ENCODE measurements around the gene NCEH1.
"Not testable (repeated sequence)": the region's sequence is repeated elsewhere in the genome, so short reads cannot be mapped to it uniquely, and the experiment has no call there.

Gene NCEH1

GRCh38 chr3:172609750-172610149 is 101.1 kb downstream of the NCEH1 start:
- Histone ChIP-seq H3K9ac (ENCODE audit: low read length) (no peak overlapping the region), H3K27me3 (ENCODE audit: control insufficient read depth, insufficient read depth, low read length) (no peaks in the 10 kb centered on the region), H3K4me1 (ENCODE audit: control insufficient read depth, insufficient read depth, low read length) (no peaks in the 10 kb centered on the region), H3K36me3 (ENCODE audit: control insufficient read depth, insufficient read depth, low read length) (no peaks in the 10 kb centered on the region), H3K4me3 (ENCODE audit: low read length) (no peak overlapping the region), H3K27ac (ENCODE audit: low read depth, low read length) (no peak overlapping the region)

GRCh38 chr3:172608575-172608974 is 102.3 kb downstream of the NCEH1 start:
- no peak overlapping the region for H3K27ac ChIP-seq (ENCODE audit: low read depth, low read length)
- H3K36me3 ChIP-seq (ENCODE audit: control insufficient read depth, insufficient read depth, low read length) = no peaks in the 10 kb centered on the region
- no peaks in the 10 kb centered on the region for H3K27me3 ChIP-seq (ENCODE audit: control insufficient read depth, insufficient read depth, low read length)
- H3K9ac ChIP-seq (ENCODE audit: low read length) = no peak overlapping the region
- H3K4me3 ChIP-seq (ENCODE audit: low read length) = no peak overlapping the region
- H3K4me1 ChIP-seq (ENCODE audit: control insufficient read depth, insufficient read depth, low read length) = no peaks in the 10 kb centered on the region

GRCh38 chr3:172607305-172608121 is 103.4 kb downstream of the NCEH1 start:
- Histone ChIP-seq H3K9ac (ENCODE audit: low read length) (no peak overlapping the region), H3K36me3 (ENCODE audit: control insufficient read depth, insufficient read depth, low read length) (no peaks in the 10 kb centered on the region), H3K4me3 (ENCODE audit: low read length) (no peak overlapping the region), H3K4me1 (ENCODE audit: control insufficient read depth, insufficient read depth, low read length) (no peaks in the 10 kb centered on the region), H3K27me3 (ENCODE audit: control insufficient read depth, insufficient read depth, low read length) (no peaks in the 10 kb centered on the region), H3K27ac (ENCODE audit: low read depth, low read length) (peak overlapping the region; percentile 21)

DNA sequence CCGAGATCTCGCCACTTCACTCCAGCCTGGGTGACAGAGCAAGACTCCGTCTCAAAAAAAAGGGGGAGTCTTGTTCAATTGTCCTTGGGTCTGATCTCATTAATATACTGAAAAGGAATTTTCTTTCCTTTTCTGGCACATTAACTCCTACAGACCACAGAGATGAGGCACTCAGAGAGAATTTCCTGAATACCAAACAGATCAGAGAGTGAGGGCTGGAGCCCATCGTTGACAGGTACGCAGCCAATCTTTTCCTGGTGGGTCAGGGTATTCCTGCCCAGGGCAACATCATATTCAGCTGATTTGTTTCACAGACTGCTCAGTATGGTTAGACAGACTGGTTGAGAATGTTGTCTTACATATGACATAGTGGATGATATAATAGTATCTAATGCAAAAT is 104.8 kb downstream of the NCEH1 start:
- no peak overlapping the region for H3K4me3 ChIP-seq (ENCODE audit: low read length)
- no peaks in the 10 kb centered on the region for H3K27me3 ChIP-seq (ENCODE audit: control insufficient read depth, insufficient read depth, low read length)
- H3K4me1 ChIP-seq (ENCODE audit: control insufficient read depth, insufficient read depth, low read length) = no peaks in the 10 kb centered on the region
- no peak overlapping the region for H3K27ac ChIP-seq (ENCODE audit: low read depth, low read length)
- H3K9ac ChIP-seq (ENCODE audit: low read length) = no peak overlapping the region
- H3K36me3 ChIP-seq (ENCODE audit: control insufficient read depth, insufficient read depth, low read length) = no peaks in the 10 kb centered on the region

- Histone ChIP-seq H3K9ac (ENCODE audit: low read length) (no peak overlapping the region), H3K27me3 (ENCODE audit: control insufficient read depth, insufficient read depth, low read length) (no peaks in the 10 kb centered on the region), H3K4me1 (ENCODE audit: control insufficient read depth, insufficient read depth, low read length) (no peaks in the 10 kb centered on the region), H3K27ac (ENCODE audit: low read depth, low read length) (no peak overlapping the region), H3K4me3 (ENCODE audit: low read length) (no peak overlapping the region), H3K36me3 (ENCODE audit: control insufficient read depth, insufficient read depth, low read length) (no peaks in the 10 kb centered on the region)
Measured at GRCh38 chr3:172604895-172605646, 105.8 kb downstream of the NCEH1 start.

GRCh38 chr3:172601066-172601832 is 109.6 kb downstream of the NCEH1 start:
- Histone ChIP-seq H3K36me3 (ENCODE audit: control insufficient read depth, insufficient read depth, low read length) (no peaks in the 10 kb centered on the region), H3K4me3 (ENCODE audit: low read length) (no peak overlapping the region), H3K27me3 (ENCODE audit: control insufficient read depth, insufficient read depth, low read length) (no peaks in the 10 kb centered on the region), H3K9ac (ENCODE audit: low read length) (no peak overlapping the region), H3K4me1 (ENCODE audit: control insufficient read depth, insufficient read depth, low read length) (peaks cover 1% of the 10 kb centered on the region), H3K27ac (ENCODE audit: low read depth, low read length) (no peak overlapping the region)

DNA sequence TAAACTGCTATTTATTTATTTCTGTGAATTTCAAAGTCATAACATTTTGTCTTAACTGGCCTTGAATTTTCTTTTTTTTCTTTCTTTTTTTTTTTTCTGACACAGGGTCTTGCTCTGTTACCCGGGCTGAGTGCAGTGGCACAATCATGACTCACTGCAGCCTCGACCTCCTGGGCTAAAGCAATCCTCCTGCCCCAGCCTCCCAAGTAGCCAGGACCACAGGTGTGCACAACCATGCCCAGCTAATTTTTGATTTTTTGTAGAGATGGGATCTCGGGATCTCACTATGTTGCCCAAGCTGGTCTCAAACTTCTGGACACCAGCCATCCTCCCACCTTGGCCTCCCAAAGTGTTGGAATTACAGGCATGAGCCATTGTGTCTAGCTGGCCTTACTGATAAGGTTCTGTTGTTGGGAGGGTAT is 110.2 kb downstream of the NCEH1 start:
- H3K4me3 ChIP-seq (ENCODE audit: low read length) = no peak overlapping the region
- H3K27me3 ChIP-seq (ENCODE audit: control insufficient read depth, insufficient read depth, low read length) = no peaks in the 10 kb centered on the region
- no peaks in the 10 kb centered on the region for H3K36me3 ChIP-seq (ENCODE audit: control insufficient read depth, insufficient read depth, low read length)
- no peak overlapping the region for H3K27ac ChIP-seq (ENCODE audit: low read depth, low read length)
- peaks cover 3% of the 10 kb centered on the region for H3K4me1 ChIP-seq (ENCODE audit: control insufficient read depth, insufficient read depth, low read length)
- H3K9ac ChIP-seq (ENCODE audit: low read length) = no peak overlapping the region

GRCh38 chr3:172598904-172599303 is 112.0 kb downstream of the NCEH1 start:
- H3K27ac ChIP-seq (ENCODE audit: low read depth, low read length) = no peak overlapping the region
- no peaks in the 10 kb centered on the region for H3K27me3 ChIP-seq (ENCODE audit: control insufficient read depth, insufficient read depth, low read length)
- no peaks in the 10 kb centered on the region for H3K36me3 ChIP-seq (ENCODE audit: control insufficient read depth, insufficient read depth, low read length)
- peaks cover 3% of the 10 kb centered on the region for H3K4me1 ChIP-seq (ENCODE audit: control insufficient read depth, insufficient read depth, low read length)
- H3K4me3 ChIP-seq (ENCODE audit: low read length) = no peak overlapping the region
- no peak overlapping the region for H3K9ac ChIP-seq (ENCODE audit: low read length)

DNA sequence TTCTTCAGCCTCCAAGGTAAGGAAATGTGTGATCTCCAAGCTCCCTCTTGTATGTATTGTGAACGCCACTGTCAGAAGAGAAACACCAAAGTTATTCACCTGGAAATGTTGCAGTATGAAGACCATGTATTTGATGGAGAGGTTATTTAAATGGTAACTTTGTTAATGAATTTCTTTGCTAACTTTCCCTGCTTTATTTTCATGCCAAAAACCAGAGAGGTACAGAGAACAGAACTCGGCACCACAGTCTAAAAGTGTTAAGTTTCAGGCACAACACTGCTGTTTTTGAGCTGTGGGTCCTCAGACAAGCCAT is 114.5 kb downstream of the NCEH1 start:
- H3K27ac ChIP-seq (ENCODE audit: low read depth, low read length) = peak overlapping the region; percentile 14

DNA sequence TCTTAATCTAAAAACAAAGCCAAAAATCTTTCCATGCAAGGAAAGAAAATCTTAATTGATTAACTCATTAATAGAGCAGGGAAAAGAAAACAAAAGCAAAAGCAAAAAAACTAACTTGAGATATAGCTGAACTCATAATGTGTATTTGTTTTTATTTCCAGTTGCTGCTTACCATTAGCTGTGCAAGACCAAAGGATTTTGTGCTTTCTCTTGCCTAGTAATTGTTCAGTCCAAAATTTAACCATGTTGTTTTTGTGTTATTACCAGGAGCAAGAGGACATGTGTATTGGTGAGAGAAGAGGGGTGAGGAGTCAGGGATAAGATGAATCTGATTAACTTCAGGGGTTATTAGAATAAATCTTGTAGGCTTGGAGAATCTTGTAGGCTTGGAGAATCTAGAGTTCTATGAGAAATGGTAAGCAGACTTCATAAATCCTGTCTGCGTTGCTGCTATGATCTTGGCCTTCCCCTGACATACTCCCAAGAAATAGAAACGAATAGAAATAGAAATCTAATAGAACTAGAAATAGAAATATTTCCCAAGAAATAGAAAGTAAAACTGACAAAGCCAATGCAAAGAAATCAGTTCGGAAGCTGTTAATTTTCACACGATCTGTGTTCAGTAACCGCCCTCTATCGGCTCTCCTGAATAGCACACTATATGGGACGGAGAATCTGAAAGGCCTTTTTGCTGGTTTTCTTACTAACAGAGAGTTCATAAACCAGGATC is 115.0 kb downstream of the NCEH1 start:
- H3K27me3 ChIP-seq (ENCODE audit: control insufficient read depth, insufficient read depth, low read length) = no peaks in the 10 kb centered on the region
- H3K4me1 ChIP-seq (ENCODE audit: control insufficient read depth, insufficient read depth, low read length) = peaks cover 3% of the 10 kb centered on the region
- no peaks in the 10 kb centered on the region for H3K36me3 ChIP-seq (ENCODE audit: control insufficient read depth, insufficient read depth, low read length)
- no peak overlapping the region for H3K9ac ChIP-seq (ENCODE audit: low read length)
- H3K27ac ChIP-seq (ENCODE audit: low read depth, low read length) = peak overlapping the region; percentile 66
- peak overlapping the region; percentile 51 for H3K4me3 ChIP-seq (ENCODE audit: low read length)

More for the DNA sequence above, 114.5 kb downstream of the NCEH1 start:
- peak overlapping the region; percentile 51 for H3K4me3 ChIP-seq (ENCODE audit: low read length)
- H3K4me1 ChIP-seq (ENCODE audit: control insufficient read depth, insufficient read depth, low read length) = peaks cover 3% of the 10 kb centered on the region
- H3K36me3 ChIP-seq (ENCODE audit: control insufficient read depth, insufficient read depth, low read length) = no peaks in the 10 kb centered on the region
- H3K9ac ChIP-seq (ENCODE audit: low read length) = no peak overlapping the region
- H3K27me3 ChIP-seq (ENCODE audit: control insufficient read depth, insufficient read depth, low read length) = no peaks in the 10 kb centered on the region

DNA sequence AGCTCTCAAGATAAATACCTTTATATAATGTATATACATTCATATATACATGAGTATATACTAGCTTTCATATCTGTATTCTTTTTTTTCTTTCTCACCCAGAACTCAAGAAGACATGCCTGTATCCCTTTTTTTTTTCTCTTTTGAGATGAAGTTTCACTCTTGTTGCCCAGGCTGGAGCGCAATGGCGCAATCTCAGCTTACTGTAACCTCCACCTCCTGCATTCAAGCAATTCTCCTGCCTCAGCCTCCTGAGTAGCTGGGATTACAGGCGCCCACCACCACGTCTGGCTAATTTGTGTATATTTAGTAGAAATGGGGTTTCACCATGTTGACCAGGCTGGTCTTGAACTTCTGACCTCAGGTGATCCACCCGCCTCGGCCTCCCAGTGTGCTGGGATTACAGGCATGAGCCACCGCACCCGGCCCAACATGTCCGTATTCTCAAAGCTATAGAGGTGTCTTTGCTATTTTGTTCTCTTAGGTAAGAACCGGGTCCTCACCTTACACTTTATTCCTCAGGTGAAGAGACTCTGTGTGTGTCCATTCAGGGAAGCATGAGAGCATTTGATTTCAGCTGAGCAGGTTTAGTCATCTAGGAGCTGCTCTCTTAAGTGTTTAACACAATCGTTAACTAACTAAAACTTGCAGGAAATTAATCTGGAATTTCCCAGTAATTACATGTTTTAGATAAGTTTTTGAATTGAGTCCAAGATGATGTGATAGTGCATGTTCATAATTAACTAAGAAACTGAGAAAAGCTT is 115.8 kb downstream of the NCEH1 start:
- H3K27ac ChIP-seq (ENCODE audit: low read depth, low read length) = peak overlapping the region; percentile 66
- H3K36me3 ChIP-seq (ENCODE audit: control insufficient read depth, insufficient read depth, low read length); H3K9ac ChIP-seq (ENCODE audit: low read length); H3K4me1 ChIP-seq (ENCODE audit: control insufficient read depth, insufficient read depth, low read length); H3K27me3 ChIP-seq (ENCODE audit: control insufficient read depth, insufficient read depth, low read length); H3K4me3 ChIP-seq (ENCODE audit: low read length): not testable (repeated sequence)

Data from rectal smooth muscle tissue (tissue), 1 donor.